GM23338 (cell line): Measurements from ENCODE around the gene FRYL. TPM values are rescaled to one million over a fixed set of nuclear protein-coding genes. Genes with fewer than 3 reads are reported as not detected.

Experiments used
- ATAC-seq: fragments of 200-7000 bp; cut with Tn5 transposase; 3 replicates; pipeline ENCODE4 v1.9.1; 2020
- DNase-seq: peaks from one replicate; pipeline ENCODE4 v3.0.0-alpha.2; 2015; ENCODE audit warnings: low spot score
- H2AFZ ChIP-seq: fragments of 200-600 bp; sonication (generic); 2 replicates; pipeline ENCODE4 v1.8.0; 2016; ENCODE audit warnings: antibody characterized with exemption, mild to moderate bottlenecking, moderate library complexity
- H3F3A ChIP-seq: fragments of 200-600 bp; sonication (generic); replicated peaks from 2 replicates; pipeline ENCODE4 v1.8.0; 2017; ENCODE audit warnings: antibody characterized with exemption, mixed run types, low read depth
- H3K27ac ChIP-seq: fragments of 200-600 bp; sonication (generic); 2 replicates; pipeline ENCODE4 v1.6.1; 2016; ENCODE audit warnings: low read depth
- H3K27me3 ChIP-seq: fragments of 200-600 bp; sonication (generic); 2 replicates; pipeline ENCODE4 v1.8.0; 2016; ENCODE audit warnings: mild to moderate bottlenecking, mixed run types, moderate library complexity; ENCODE audit not compliant: insufficient read depth
- H3K36me3 ChIP-seq: fragments of 200-600 bp; sonication (generic); 2 replicates; pipeline ENCODE4 v1.8.0; 2016; ENCODE audit warnings: mild to moderate bottlenecking; ENCODE audit not compliant: insufficient read depth
- H3K4me1 ChIP-seq: fragments of 200-600 bp; sonication (generic); 2 replicates; pipeline ENCODE4 v1.8.0; 2016; ENCODE audit warnings: mild to moderate bottlenecking, moderate library complexity; ENCODE audit not compliant: insufficient read depth
- H3K4me2 ChIP-seq: fragments of 200-600 bp; sonication (generic); 2 replicates; pipeline ENCODE4 v1.7.1; 2017; ENCODE audit warnings: mixed run types
- H3K4me3 ChIP-seq: fragments of 200-600 bp; sonication (generic); 2 replicates; pipeline ENCODE4 v1.6.1; 2016; ENCODE audit warnings: mixed run types
- H3K79me2 ChIP-seq: fragments of 200-600 bp; sonication (generic); replicated peaks from 2 replicates; pipeline ENCODE4 v1.8.0; 2017; ENCODE audit warnings: mild to moderate bottlenecking; ENCODE audit not compliant: insufficient read depth
- H3K9me2 ChIP-seq: fragments of 200-600 bp; sonication (generic); 2 replicates; pipeline ENCODE4 v1.8.0; 2017; ENCODE audit not compliant: insufficient read depth
- H4K20me1 ChIP-seq: fragments of 200-600 bp; sonication (generic); replicated peaks from 2 replicates; pipeline ENCODE4 v1.8.0; 2017; ENCODE audit warnings: mild to moderate bottlenecking; ENCODE audit not compliant: insufficient read depth
- H3K27ac Mint-ChIP-seq: 2 replicates; pipeline ENCODE4 v1.8.0; 2020; ENCODE audit warnings: inconsistent platforms, mild to moderate bottlenecking, moderate library complexity, mixed read lengths
- H3K27me3 Mint-ChIP-seq: 3 replicates; pipeline ENCODE4 v1.8.0; 2022; ENCODE audit warnings: low read depth, mild to moderate bottlenecking, moderate library complexity, mixed read lengths, inconsistent platforms; ENCODE audit not compliant: insufficient read depth, poor library complexity
- H3K36me3 Mint-ChIP-seq: 3 replicates; pipeline ENCODE4 v1.8.0; 2021; ENCODE audit warnings: low read depth, mild to moderate bottlenecking, inconsistent platforms, moderate library complexity, mixed read lengths
- H3K4me1 Mint-ChIP-seq: 3 replicates; pipeline ENCODE4 v1.8.0; 2020; ENCODE audit warnings: mild to moderate bottlenecking, inconsistent platforms, mixed read lengths
- H3K4me3 Mint-ChIP-seq: 3 replicates; pipeline ENCODE4 v1.8.0; 2021; ENCODE audit warnings: moderate library complexity, mild to moderate bottlenecking, inconsistent platforms, mixed read lengths
- H3K9me3 Mint-ChIP-seq: 3 replicates; pipeline ENCODE4 v1.8.0; 2020; ENCODE audit warnings: moderate library complexity, mild to moderate bottlenecking, inconsistent platforms, mixed read lengths
- CREB1 ChIP-seq: fragments of 250-450 bp; sonication (Bioruptor Pico); IDR thresholded peaks from 2 replicates; pipeline ENCODE4 v1.5.0; 2020; ENCODE audit warnings: low read depth, mild to moderate bottlenecking, moderate library complexity
- CTCF ChIP-seq, 2 experiments: fragments of 200-600 bp in 1 of 2; sonication (generic) in 1 of 2; conservative IDR thresholded peaks; 2 replicates each; pipeline versions ENCODE4 v1.5.1 to v1.6.1; 2016 to 2017; ENCODE audit warnings: antibody characterized with exemption in 2 of 2, low read depth in 2 of 2, mild to moderate bottlenecking in 2 of 2, moderate library complexity in 1 of 2
- ETS1 ChIP-seq: IDR thresholded peaks from 2 replicates; pipeline ENCODE4 v1.6.1; 2016; ENCODE audit warnings: antibody characterized with exemption
- EZH2 ChIP-seq: fragments of 200-600 bp; sonication (generic); IDR thresholded peaks from one replicate; pipeline ENCODE4 v1.8.0; 2017; ENCODE audit warnings: antibody characterized with exemption, mild to moderate bottlenecking, low read depth; ENCODE audit not compliant: unreplicated experiment
- EZH2phosphoT487 ChIP-seq: fragments of 200-600 bp; sonication (generic); IDR thresholded peaks from one replicate; pipeline ENCODE4 v1.8.1; 2018; ENCODE audit warnings: antibody characterized with exemption; ENCODE audit not compliant: unreplicated experiment
- JUNB ChIP-seq: IDR thresholded peaks from one replicate; pipeline ENCODE4 v1.6.1; 2016; ENCODE audit warnings: antibody characterized with exemption; ENCODE audit not compliant: unreplicated experiment
- NANOG ChIP-seq: IDR thresholded peaks from 2 replicates; pipeline ENCODE4 v1.6.1; 2016; ENCODE audit warnings: antibody characterized with exemption, borderline replicate concordance
- POLR2AphosphoS5 ChIP-seq: IDR thresholded peaks from 2 replicates; pipeline ENCODE4 v1.6.1; 2016; ENCODE audit warnings: antibody characterized with exemption, low read depth
- REST ChIP-seq: IDR thresholded peaks from one replicate; pipeline ENCODE4 v1.6.1; 2018; ENCODE audit warnings: antibody characterized with exemption; ENCODE audit not compliant: unreplicated experiment
- STAT1 ChIP-seq: IDR thresholded peaks from one replicate; pipeline ENCODE4 v1.6.1; 2016; ENCODE audit warnings: antibody characterized with exemption; ENCODE audit not compliant: unreplicated experiment
- ZNF114 ChIP-seq: fragments of 250-450 bp; sonication (Bioruptor Pico); IDR thresholded peaks from 2 replicates; pipeline ENCODE4 v1.5.0; 2020; ENCODE audit warnings: mild to moderate bottlenecking, moderate library complexity
- ZNF331 ChIP-seq: fragments of 250-450 bp; sonication (Bioruptor Pico); IDR thresholded peaks from 2 replicates; pipeline ENCODE4 v1.5.0; 2020; ENCODE audit warnings: low read depth, mild to moderate bottlenecking, moderate library complexity
- ZNF462 ChIP-seq: fragments of 250-450 bp; sonication (Bioruptor Pico); IDR thresholded peaks from 2 replicates; pipeline ENCODE4 v1.5.0; 2020; ENCODE audit warnings: mild to moderate bottlenecking, moderate library complexity
- polyA plus RNA-seq: library from polyadenylated mRNA; unstranded; fragments of >200 nt; fragmentation: Nextera tagmentation; extraction: Ambion mirVana; gene quantifications from 2 replicates; pipeline ENCODE4 v1.2.1, GENCODE V29; 2016
- total RNA-seq: library from RNA; depleted of rRNA; stranded (reverse); fragments of >200 nt; shearing (Covaris generic); gene quantifications from 2 replicates; pipeline ENCODE4 v1.2.3, GENCODE V29; 2014

FRYL gene
- total and polyA plus RNA-seq, 2 experiments from 2014 or later: 30.7 to 53.3 TPM

GRCh38 chr4:48575964-48576363 is 204.1 kb downstream of the FRYL start:
- H3K4me2 ChIP-seq: no peak overlapping the region
- H4K20me1 ChIP-seq: no peaks in the 10 kb centered on the region; the same call in 1 of the 2 replicates
- H3K27me3 Mint-ChIP-seq: no peaks in the 10 kb centered on the region
- H3K27ac ChIP-seq: no peak overlapping the region
- no peaks in the 10 kb centered on the region for H3K27me3 ChIP-seq
- H3K9me2 ChIP-seq: no peaks in the 10 kb centered on the region
- H3K4me3 ChIP-seq: no peak overlapping the region
- no peak for ATAC-seq
- DNase-seq: no peak
- H3K36me3 ChIP-seq: 0 out of 2 replicates have a peak, but pooled peaks cover 4% of the 10 kb centered on the region
- H2AFZ ChIP-seq: no peak overlapping the region
- H3K27ac Mint-ChIP-seq: no peak overlapping the region
- H3K4me1 Mint-ChIP-seq: no peaks in the 10 kb centered on the region
- H3K36me3 Mint-ChIP-seq: peaks cover 13% of the 10 kb centered on the region; the same call in 2 of the 3 replicates
- no peaks in the 10 kb centered on the region for H3K9me3 Mint-ChIP-seq
- TF ChIP-seq NANOG: no peak
- TF ChIP-seq EZH2phosphoT487: no peak
- no peak for TF ChIP-seq ZNF462 (CRISPR knock-in tag)
- no peak for TF ChIP-seq REST
- TF ChIP-seq POLR2AphosphoS5: no peak
- no peak for TF ChIP-seq ETS1
- TF ChIP-seq CTCF (conservative IDR thresholded peaks at IDR 0.05; ENCODE audit: low read depth in 2 of 2): no peak
- no peak for TF ChIP-seq STAT1
- TF ChIP-seq JUNB: no peak
- TF ChIP-seq CREB1 (CRISPR knock-in tag): no peak
- no peak for TF ChIP-seq ZNF331 (CRISPR knock-in tag)
- TF ChIP-seq EZH2: no peak
- no peak for TF ChIP-seq ZNF114
- no peaks in the 10 kb centered on the region for H3K4me1 ChIP-seq
- H3F3A ChIP-seq: no peaks in the 10 kb centered on the region
- no peaks in the 10 kb centered on the region for H3K79me2 ChIP-seq
- no peak overlapping the region for H3K4me3 Mint-ChIP-seq
